IMR-90 (cell line): ENCODE data around the gene SMIM14. TPM values are rescaled to one million over a fixed set of nuclear protein-coding genes. Genes with fewer than 3 reads are reported as not detected.

Source experiments
- ATAC-seq: fragments of 200-7000 bp; cut with Tn5 transposase; 2 replicates; pipeline ENCODE4 v1.9.1; 2020; ENCODE audit warnings: low read depth, mild to moderate bottlenecking, moderate library complexity
- BruUV-seq: library from RNA; stranded (reverse); fragments of 400-500 nt; replicated peaks from 2 replicates; lab custom pipeline; 2021; lab: Mats Ljungman, UMichigan
- CTCF ChIA-PET: fragments of 300-600 bp; formaldehyde crosslinking; extraction: SDS; loops from one replicate; lab custom pipeline; 2021; ENCODE audit warnings: antibody characterized with exemption; lab: Yijun Ruan, JAX
- POLR2A ChIA-PET: fragments of 300-600 bp; sonication (Branson Sonifier 250); formaldehyde crosslinking; loops from one replicate; lab custom pipeline; 2022; ENCODE audit warnings: antibody characterized with exemption; ENCODE audit not compliant: unreplicated experiment; lab: Charles Lee
- DNase-seq: peaks from one replicate; pipeline ENCODE4 v3.0.0; 2013
- H2AFZ ChIP-seq: replicated peaks from 2 replicates; pipeline ENCODE3; 2013; ENCODE audit warnings: low read length, mild to moderate bottlenecking; ENCODE audit not compliant: poor library complexity
- H2AK5ac ChIP-seq: 2 replicates; pipeline ENCODE4 v1.6.1; 2013; ENCODE audit warnings: low read depth, low read length, inconsistent platforms
- H2AK9ac ChIP-seq: replicated peaks from 2 replicates; pipeline ENCODE3; 2013; ENCODE audit warnings: mild to moderate bottlenecking, low read depth, low read length, moderate library complexity; ENCODE audit not compliant: poor library complexity
- H2BK120ac ChIP-seq: 2 replicates; pipeline ENCODE4 v1.6.1; 2013; ENCODE audit warnings: low read depth, low read length, inconsistent platforms
- H2BK15ac ChIP-seq: 3 replicates; pipeline ENCODE4 v1.6.1; 2013; ENCODE audit warnings: low read depth, low read length, inconsistent platforms
- H2BK20ac ChIP-seq: 2 replicates; pipeline ENCODE4 v1.6.1; 2013; ENCODE audit warnings: low read depth, mild to moderate bottlenecking, inconsistent platforms, low read length, moderate library complexity
- H2BK5ac ChIP-seq: 2 replicates; pipeline ENCODE4 v1.6.1; 2013; ENCODE audit warnings: mild to moderate bottlenecking, low read depth, low read length, inconsistent platforms; ENCODE audit not compliant: poor library complexity, severe bottlenecking
- H3K14ac ChIP-seq: replicated peaks from 2 replicates; pipeline ENCODE4 v1.6.1; 2013; ENCODE audit warnings: low read depth, low read length, inconsistent platforms
- H3K18ac ChIP-seq: 2 replicates; pipeline ENCODE4 v1.6.1; 2013; ENCODE audit warnings: low read depth, low read length, control low read depth
- H3K23ac ChIP-seq: 2 replicates; pipeline ENCODE4 v1.6.1; 2013; ENCODE audit warnings: low read depth, low read length, inconsistent platforms
- H3K27ac ChIP-seq: 2 replicates; pipeline ENCODE4 v1.5.1; 2013; ENCODE audit warnings: mild to moderate bottlenecking, control low read depth, low read length; ENCODE audit not compliant: insufficient read depth
- H3K27me3 ChIP-seq: 2 replicates; pipeline ENCODE4 v1.6.1; 2013; ENCODE audit warnings: low read length; ENCODE audit not compliant: control insufficient read depth, insufficient read depth
- H3K36me3 ChIP-seq: 2 replicates; pipeline ENCODE4 v1.6.1; 2013; ENCODE audit warnings: low read length, mixed read lengths; ENCODE audit not compliant: control insufficient read depth, insufficient read depth
- H3K4ac ChIP-seq: 2 replicates; pipeline ENCODE4 v1.6.1; 2013; ENCODE audit warnings: low read depth, low read length, inconsistent platforms
- H3K4me1 ChIP-seq: 2 replicates; pipeline ENCODE4 v1.6.1; 2013; ENCODE audit warnings: low read length, mixed read lengths; ENCODE audit not compliant: control insufficient read depth, insufficient read depth
- H3K4me2 ChIP-seq: 2 replicates; pipeline ENCODE4 v1.6.1; 2013; ENCODE audit warnings: low read depth, mild to moderate bottlenecking, control low read depth, low read length, moderate library complexity
- H3K4me3 ChIP-seq: 2 replicates; pipeline ENCODE4 v1.5.1; 2013; ENCODE audit warnings: low read depth, mild to moderate bottlenecking, control low read depth, low read length, moderate library complexity; ENCODE audit not compliant: insufficient read depth
- H3K56ac ChIP-seq: 2 replicates; pipeline ENCODE4 v1.6.1; 2013; ENCODE audit warnings: low read length, inconsistent platforms; ENCODE audit not compliant: insufficient read depth; ENCODE audit errors: extremely low read depth
- H3K79me1 ChIP-seq, 2 experiments: 2 replicates each; pipeline ENCODE4 v1.6.1; 2013; ENCODE audit warnings: low read length in 2 of 2, inconsistent platforms in 1 of 2, low read depth in 1 of 2
- H3K9ac ChIP-seq: 2 replicates; pipeline ENCODE4 v1.6.1; 2013; ENCODE audit warnings: low read depth, low read length, control low read depth
- H3K9me1 ChIP-seq: 2 replicates; pipeline ENCODE4 v1.6.1; 2013; ENCODE audit warnings: low read length, inconsistent platforms; ENCODE audit not compliant: insufficient read depth
- H3K9me3 ChIP-seq: 2 replicates; pipeline ENCODE4 v1.6.1; 2013; ENCODE audit warnings: low read length; ENCODE audit not compliant: control insufficient read depth, insufficient read depth
- H4K20me1 ChIP-seq: 2 replicates; pipeline ENCODE4 v1.6.1; 2013; ENCODE audit warnings: low read length, inconsistent platforms; ENCODE audit not compliant: insufficient read depth
- H4K5ac ChIP-seq: 2 replicates; pipeline ENCODE4 v1.6.1; 2013; ENCODE audit warnings: mild to moderate bottlenecking, low read depth, low read length, control low read depth
- H4K8ac ChIP-seq, 2 experiments: 2 replicates each; pipeline ENCODE4 v1.6.1; 2013; ENCODE audit warnings: low read depth in 2 of 2, low read length in 2 of 2, control low read depth in 1 of 2, inconsistent platforms in 1 of 2
- H4K91ac ChIP-seq: 2 replicates; pipeline ENCODE4 v1.6.1; 2013; ENCODE audit warnings: low read depth, low read length, inconsistent platforms; ENCODE audit not compliant: insufficient read depth
- FOS ChIP-seq: fragments of 150-350 bp; IDR thresholded peaks from 2 replicates; pipeline ENCODE4 v1.6.1; 2016; ENCODE audit warnings: low read depth, low read length
- POLR2A ChIP-seq: IDR thresholded peaks from 2 replicates; pipeline ENCODE4 v1.6.1; 2012; ENCODE audit warnings: mild to moderate bottlenecking, low read depth, low read length
- RAD21 ChIP-seq: IDR thresholded peaks from 2 replicates; pipeline ENCODE4 v1.6.1; 2012; ENCODE audit warnings: low read length, improper control_type of control experiment
- RCOR1 ChIP-seq: IDR thresholded peaks from 2 replicates; pipeline ENCODE4 v1.6.1; 2012; ENCODE audit warnings: mild to moderate bottlenecking, low read length, improper control_type of control experiment; ENCODE audit not compliant: insufficient replicate concordance
- USF2 ChIP-seq: fragments of 150-350 bp; IDR thresholded peaks from 2 replicates; pipeline ENCODE4 v1.6.1; 2017; ENCODE audit warnings: mild to moderate bottlenecking, antibody characterized with exemption, low read length, low read depth
- WGBS, 2 experiments: methylation state at CpG; one replicate each; pipeline versions ENCODE4 v1.1.5 to v1.1.7; 2013; ENCODE audit warnings: missing lambda C conversion rate in 2 of 2; ENCODE audit not compliant: insufficient read length in 1 of 2; ENCODE audit errors: extremely low coverage in 2 of 2; 5-methylcytosine and 5-hydroxymethylcytosine counted together
- dilution Hi-C: fragments of 300-500 bp; cut with HindIII; formaldehyde crosslinking; loops from one replicate; pipeline ENCODE4 v1.14.3; 2018; ENCODE audit warnings: low sequenced_read_pairs; ENCODE audit not compliant: unreplicated experiment
- in situ Hi-C: fragments of 300-500 bp; cut with MboI; formaldehyde crosslinking; loops from 3 replicates; pipeline ENCODE4 v1.14.3; 2019; ENCODE audit warnings: low sequenced_read_pairs, inconsistent platforms, mixed read lengths
- intact Hi-C: fragments of 100-400 bp; cut with micrococcal nuclease; formaldehyde crosslinking; loops from 2 replicates; pipeline ENCODE4 v1.10.0; 2022
- polyA plus RNA-seq, 3 experiments: library from polyadenylated mRNA; depleted of rRNA; stranded (reverse); fragments of >200 nt; gene quantifications; 2 replicates each; pipeline ENCODE4 v1.2.3, GENCODE V29; 2012; ENCODE audit warnings: low replicate concordance in 1 of 3
- total RNA-seq: library from RNA; depleted of rRNA; stranded (reverse); fragments of >200 nt; gene quantifications from 2 replicates; pipeline ENCODE4 v1.2.3, GENCODE V29; 2012

The SMIM14 gene
- total and polyA plus RNA-seq, 2 of the 4 experiments (the other 2 are of a cell fraction) = 15.6 to 20.9 TPM

- no peak overlapping the region for H3K9ac ChIP-seq
- H2BK20ac ChIP-seq = no peak overlapping the region
- no peak overlapping the region for H3K4me3 ChIP-seq
- no peak overlapping the region for H2AK5ac ChIP-seq
- no peak overlapping the region for H3K27ac ChIP-seq
- H3K14ac ChIP-seq = no peak overlapping the region
- dilution Hi-C loops = no loop called here
- ATAC-seq (no peak), DNase-seq (no peak)
- TF ChIP-seq USF2 (no peak), RCOR1 (no peak), RAD21 (no peak), FOS (no peak), POLR2A (no peak)
- H3K4me2 ChIP-seq = no peak overlapping the region
- H3K4me1 ChIP-seq = peaks cover 8% of the 10 kb centered on the region
- H3K79me1 ChIP-seq = peaks cover 3 to 4% of the 10 kb centered on the region in 2 experiments; a peak in 3 of 4 replicates
- no TSS peak for BruUV-seq
- in situ Hi-C loops = no loop called here
- no peak overlapping the region for H2BK5ac ChIP-seq
- no peak overlapping the region for H2AK9ac ChIP-seq
- H4K8ac ChIP-seq = no peak overlapping the region
- no peak overlapping the region for H3K18ac ChIP-seq
- H3K9me3 ChIP-seq = peaks cover 2% of the 10 kb centered on the region; the same call in 1 of the 2 replicates
- H3K9me1 ChIP-seq = no peaks in the 10 kb centered on the region; the same call in 1 of the 2 replicates
- H4K91ac ChIP-seq = no peak overlapping the region
- no peak overlapping the region for H2BK15ac ChIP-seq
- POLR2A ChIA-PET = no interaction called here
- intact Hi-C loops = no loop called here
- no peak overlapping the region for H2BK120ac ChIP-seq
- CTCF ChIA-PET = no interaction called here
- no peak overlapping the region for H3K4ac ChIP-seq
- no peak overlapping the region for H2AFZ ChIP-seq
- no peaks in the 10 kb centered on the region for H4K20me1 ChIP-seq
- no peak overlapping the region for H3K23ac ChIP-seq
- WGBS, 2 experiments = 78% methylated on average over 4 of the region's 6 CpGs; no CpG with 5 or more reads in 1 of the 2 experiments
- no peak overlapping the region for H4K5ac ChIP-seq
- H3K36me3 ChIP-seq = peaks cover 9% of the 10 kb centered on the region
- no peaks in the 10 kb centered on the region for H3K27me3 ChIP-seq
- H3K56ac ChIP-seq = no peak overlapping the region
Observed at GRCh38 chr4:39563346-39563847, 75.3 kb downstream of the SMIM14 start.
